C4-2B (cell line): ENCODE data around the gene GATA5.

Experiments
- ZFX ChIP-seq: fragments of 450-650 bp; IDR thresholded peaks from 2 replicates; pipeline ENCODE4 v1.6.1; 2017
- TF ChIP-seq, protein P1 (sequence below): fragments of 450-650 bp; conservative IDR thresholded peaks from 2 replicates; pipeline ENCODE4 v1.5.1; 2017; ENCODE audit warnings: mild to moderate bottlenecking

DNA sequence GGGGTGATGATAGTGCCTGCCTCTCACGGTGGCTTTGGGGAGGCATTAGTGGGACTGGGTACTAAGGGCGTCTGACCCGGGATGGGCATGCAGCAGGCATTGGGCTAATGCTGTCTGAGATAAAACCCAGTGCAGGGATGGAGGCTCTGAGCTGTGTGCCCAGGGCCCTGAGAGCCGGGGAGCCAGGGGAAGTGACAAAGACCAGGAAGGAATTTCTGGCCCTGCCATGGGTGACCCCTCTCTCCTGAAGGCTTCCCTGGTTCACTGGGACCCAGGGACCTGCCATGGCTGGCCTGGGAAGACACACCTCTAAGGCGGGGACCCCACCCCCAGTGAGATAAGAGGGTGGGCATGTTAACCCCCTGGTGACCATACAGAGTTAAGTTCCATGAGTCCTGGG lies 3.9 kb upstream of the GATA5 start:
- TF ChIP-seq, protein P1, sequence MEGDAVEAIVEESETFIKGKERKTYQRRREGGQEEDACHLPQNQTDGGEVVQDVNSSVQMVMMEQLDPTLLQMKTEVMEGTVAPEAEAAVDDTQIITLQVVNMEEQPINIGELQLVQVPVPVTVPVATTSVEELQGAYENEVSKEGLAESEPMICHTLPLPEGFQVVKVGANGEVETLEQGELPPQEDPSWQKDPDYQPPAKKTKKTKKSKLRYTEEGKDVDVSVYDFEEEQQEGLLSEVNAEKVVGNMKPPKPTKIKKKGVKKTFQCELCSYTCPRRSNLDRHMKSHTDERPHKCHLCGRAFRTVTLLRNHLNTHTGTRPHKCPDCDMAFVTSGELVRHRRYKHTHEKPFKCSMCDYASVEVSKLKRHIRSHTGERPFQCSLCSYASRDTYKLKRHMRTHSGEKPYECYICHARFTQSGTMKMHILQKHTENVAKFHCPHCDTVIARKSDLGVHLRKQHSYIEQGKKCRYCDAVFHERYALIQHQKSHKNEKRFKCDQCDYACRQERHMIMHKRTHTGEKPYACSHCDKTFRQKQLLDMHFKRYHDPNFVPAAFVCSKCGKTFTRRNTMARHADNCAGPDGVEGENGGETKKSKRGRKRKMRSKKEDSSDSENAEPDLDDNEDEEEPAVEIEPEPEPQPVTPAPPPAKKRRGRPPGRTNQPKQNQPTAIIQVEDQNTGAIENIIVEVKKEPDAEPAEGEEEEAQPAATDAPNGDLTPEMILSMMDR = no peak
- no peak for TF ChIP-seq ZFX
